GM18517 (cell line): ENCODE data around the gene TARBP1.

Experiments used
- ATAC-seq: cut with Tn5 transposase; IDR thresholded peaks from one replicate; pipeline ENCODE4 v1.9.1; 2021; ENCODE audit warnings: mild to moderate bottlenecking, moderate library complexity; ENCODE audit not compliant: unreplicated experiment

TARBP1 gene

DNA sequence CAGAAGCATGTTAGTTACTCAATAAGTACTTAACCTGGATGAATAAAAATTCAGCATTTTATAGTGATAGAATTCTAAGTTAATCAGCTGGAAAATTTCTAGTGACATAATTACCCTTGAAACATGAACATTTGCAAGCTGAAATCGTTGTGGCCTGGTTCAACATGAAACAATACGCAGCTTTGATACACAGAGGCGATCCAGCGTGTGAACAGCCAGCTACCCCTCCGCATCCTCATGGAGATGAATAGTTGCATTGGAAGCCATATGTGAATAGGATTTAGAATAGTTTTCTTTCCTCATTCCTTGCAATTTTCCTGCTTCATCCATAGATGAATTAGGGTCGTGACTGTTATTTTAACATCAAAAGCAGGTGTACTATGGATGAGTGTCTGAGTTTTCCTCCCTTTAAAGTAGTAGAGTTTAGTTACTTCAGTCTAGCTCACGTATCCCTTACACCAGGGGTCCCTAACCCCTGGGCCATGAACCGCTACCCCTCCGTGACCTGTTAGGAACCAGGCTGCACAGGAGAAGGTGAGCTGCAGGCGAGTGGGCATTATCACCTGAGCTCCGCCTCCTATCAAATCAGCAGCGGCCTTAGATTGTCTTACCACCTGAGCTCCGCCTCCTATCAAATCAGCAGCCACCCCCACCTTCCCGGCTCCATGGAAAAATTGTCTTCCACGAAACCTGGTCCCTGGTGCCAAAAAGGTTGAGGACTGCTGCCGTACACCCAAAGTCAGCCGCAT lies 6.2 kb upstream of the TARBP1 start:
- ATAC-seq, result no peak

- ATAC-seq, result no peak
Observed at GRCh38 chr1:234484218-234484617, 5.2 kb upstream of the TARBP1 start.

DNA sequence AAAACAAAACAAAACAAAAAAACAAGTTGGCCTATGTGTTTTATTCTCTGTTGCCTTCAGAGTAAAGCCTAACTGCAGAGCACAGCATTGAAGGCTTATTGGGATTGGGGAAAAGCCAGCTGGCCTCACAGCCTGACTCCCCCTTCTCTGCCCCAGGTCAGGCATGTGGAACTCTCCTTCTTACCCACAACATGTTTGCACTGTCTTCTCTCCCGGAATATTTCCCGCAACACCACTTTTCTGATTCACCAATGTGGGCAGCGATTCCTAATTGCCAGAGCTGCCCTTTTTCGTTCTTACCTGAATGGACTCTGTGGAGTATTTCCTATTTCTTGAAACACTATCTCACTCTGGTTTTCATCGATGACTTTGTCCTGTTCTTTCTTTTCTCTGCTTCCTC lies 2.8 kb upstream of the TARBP1 start:
- ATAC-seq, result no peak

GRCh38 chr1:234479866-234480265 lies 887 bp upstream of the TARBP1 start:
- no peak for ATAC-seq

DNA sequence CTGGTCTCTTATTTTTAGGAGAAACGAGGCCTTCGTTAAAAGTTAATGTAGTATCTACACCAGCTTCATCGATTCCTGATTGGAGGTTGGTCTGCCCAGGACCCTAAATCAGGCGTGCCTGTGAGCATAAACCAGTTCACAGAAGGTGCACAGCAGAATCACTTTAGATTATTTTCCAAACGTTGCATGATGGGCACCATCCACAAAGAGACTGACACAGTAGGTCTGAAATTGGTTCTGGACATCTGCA lies 256 bp upstream of the TARBP1 start:
- ATAC-seq, result no peak

DNA sequence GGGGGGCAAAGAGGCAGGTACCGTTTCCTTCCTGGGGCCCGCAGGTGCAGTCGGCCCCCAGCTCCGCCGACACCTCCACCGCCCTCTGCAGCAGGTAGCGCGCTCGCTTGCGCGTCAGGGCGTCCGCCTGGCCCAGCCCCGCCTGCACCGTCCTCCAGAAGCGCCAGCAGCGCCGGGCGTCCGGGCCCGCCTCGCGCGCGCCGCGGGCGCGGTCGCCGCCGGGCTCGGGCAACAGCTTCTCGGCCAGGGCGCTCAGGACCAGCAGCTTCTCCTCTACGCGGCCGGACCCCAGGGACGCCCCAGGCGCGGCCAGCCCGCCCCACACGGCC lies 863 bp downstream of the TARBP1 start:
- ATAC-seq, result peak; percentile 39

DNA sequence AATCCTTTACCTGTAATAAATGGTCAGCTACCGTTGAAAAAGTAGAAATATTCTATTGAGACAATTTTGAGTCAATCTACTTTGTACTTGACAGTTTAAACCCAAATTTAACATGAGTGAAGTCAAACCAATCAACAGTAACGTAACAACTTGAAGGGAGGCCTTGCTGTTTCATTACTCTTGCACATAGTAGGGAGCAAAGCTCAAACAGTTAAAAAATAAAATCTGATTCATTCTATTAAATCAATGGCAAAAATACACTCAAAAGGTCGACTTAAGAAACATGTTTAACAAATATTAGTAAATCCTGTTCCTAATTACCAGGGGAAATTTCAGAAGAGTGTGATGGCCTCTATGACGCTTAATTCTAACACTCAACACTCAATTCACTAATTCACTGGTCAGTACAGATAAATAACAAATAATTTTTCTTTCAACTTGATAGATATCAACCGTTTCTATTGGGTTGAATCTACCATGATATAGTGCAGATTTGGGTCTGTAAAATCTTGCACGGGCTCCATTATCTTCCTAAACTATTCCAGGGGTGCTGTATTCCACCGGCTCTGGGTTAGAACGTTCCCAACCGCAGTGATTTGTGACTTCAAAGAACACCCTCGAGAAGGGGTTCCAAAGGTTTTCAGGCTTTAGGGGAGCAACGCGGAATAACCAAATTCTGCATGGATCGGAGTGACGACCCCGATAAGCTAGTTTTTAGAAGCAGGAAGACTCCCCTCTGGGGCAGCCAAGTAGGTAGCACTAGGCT lies 1.4 kb downstream of the TARBP1 start:
- no peak for ATAC-seq

DNA sequence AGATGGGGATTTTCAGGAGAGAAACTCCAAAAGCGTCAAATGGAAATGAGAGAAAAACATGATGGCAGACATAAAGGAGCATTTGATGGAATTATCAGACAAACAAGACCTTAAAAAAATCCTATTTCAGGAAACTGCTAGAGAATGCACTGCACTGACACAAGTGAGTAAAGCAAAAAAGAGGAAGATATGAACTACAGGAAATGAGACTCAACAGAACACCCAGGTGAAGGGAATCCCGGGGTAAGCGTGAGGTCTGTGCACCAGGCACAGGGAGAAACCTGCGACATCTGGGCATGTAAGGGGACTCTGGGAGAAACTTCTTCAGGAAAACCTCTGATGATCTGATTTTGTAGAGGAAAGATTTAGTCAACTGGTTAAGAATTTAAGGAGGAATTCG lies 2.8 kb downstream of the TARBP1 start:
- no peak for ATAC-seq

DNA sequence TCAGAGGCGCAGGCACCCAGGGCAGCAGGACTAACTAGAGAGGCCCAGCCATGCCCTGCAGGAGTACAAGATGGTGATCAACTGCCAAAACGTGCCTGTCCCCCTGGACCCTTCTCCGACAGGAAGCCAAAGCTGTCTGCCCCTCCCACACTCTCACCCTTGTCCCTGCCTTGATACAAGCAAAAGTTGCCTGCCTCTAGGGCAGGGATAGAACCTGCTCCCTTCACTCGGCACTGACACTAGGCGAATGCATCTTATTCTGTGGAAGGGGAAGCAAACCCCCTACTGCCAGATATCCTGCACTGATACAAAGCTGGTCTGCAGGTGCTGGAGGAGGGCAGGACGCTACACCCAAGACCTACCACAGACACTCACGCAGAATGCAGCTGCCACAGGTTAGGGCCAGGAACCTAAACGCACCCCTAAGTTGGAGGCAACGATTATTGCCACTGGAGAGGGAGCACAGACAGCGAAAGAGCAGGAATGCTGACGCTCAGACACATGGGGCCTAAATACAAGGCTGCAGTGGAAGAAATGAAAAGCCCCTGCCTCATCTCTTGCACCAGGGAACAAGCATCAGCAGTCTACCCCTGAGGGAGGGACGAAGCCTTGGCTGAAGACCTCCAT lies 3.7 kb downstream of the TARBP1 start:
- no peak for ATAC-seq

DNA sequence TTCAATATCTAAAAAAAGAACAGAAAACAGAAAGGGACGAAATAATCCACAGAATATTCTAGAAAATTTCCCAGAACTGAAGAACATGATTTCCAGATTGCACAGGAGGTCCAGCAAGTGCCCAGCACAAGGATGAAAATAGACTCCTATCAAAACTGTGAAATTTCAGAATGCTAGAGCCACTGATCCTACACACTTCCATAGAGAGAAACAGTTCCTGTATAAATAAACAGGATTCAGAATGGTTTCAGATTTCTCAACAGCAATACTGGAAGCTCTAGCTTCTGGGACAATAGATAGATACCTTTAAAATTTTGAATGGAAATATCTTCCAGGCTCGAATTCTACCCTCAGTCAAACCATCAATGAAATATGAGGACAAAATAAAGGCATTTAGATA lies 4.6 kb downstream of the TARBP1 start:
- ATAC-seq, result no peak

GRCh38 chr1:234473118-234473517 lies 5.9 kb downstream of the TARBP1 start:
- no peak for ATAC-seq

DNA sequence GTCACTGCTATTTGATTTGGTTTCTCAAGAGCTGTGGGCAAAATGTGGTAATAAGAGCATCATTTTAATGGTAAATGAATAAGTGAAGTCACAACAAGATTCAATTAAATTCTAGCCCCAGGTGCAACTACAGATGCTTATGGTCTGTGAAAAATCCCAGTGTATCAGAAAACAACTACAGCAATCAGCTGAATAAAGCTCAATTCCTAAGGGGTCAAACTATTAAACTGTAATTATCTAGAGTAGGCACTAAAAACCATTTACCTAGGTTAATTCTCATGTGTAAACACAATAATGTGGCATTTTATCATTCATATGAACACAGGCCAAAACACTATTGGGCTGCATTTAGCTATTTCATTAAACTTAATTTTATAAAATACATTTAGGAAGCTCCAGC lies 9.6 kb downstream of the TARBP1 start:
- no peak for ATAC-seq

DNA sequence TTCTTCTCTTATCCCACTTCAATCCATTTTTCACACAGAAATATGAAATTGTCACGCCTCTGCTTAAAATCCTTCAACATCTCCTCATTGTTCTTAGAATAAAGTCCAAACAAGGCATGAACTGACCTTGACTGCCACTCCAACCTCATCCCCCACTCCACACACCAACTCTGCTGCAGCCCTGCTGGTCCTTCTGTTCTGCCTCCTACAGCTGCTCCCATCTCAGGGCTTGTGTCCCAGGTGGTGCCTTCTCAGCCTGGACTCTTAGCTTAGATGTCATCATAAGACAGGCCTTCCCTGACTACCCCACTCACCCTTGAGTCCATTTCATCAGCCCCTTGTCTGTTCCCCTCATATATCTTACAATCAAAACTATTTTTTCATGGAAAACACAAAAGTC lies 10.4 kb downstream of the TARBP1 start:
- no peak for ATAC-seq

GRCh38 chr1:234467821-234468220 lies 11.2 kb downstream of the TARBP1 start:
- ATAC-seq, result no peak

DNA sequence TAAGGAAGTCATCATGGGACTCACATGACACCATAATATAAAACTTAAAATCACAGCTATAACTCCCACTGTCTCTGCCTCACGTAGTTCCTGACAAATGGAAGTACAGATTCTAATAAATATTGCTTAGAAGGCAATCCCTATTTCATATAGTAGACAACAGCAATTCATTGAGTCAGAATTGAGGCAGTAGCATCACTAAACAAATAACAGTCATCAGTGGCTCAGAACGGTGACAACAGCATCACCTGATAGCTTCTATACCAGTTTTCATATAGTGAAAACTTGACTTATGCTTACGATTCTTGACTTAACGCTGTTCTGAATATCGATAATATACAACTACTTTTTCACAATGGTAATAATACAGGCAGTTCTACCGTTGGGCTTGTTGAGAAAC lies 12.0 kb downstream of the TARBP1 start:
- no peak for ATAC-seq

- no peak for ATAC-seq
Observed at GRCh38 chr1:234463749-234464148, 15.2 kb downstream of the TARBP1 start.

DNA sequence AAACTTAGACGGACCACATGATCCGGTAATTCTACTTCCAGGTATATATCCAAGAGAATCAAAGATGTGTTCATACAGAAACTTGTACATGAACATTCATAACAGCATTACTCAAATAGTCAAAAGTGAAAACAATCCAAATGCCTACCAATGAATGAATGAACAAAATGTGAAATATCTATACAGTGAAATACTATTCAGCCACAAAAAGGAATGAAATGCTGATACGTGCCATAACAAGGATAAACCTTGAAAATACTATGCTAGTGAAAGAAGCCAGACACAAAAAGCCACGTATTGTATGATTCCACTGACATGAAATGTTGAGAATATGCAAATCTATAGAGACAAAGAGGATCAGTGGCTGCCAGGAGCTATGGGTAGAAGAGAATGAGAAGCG lies 18.3 kb downstream of the TARBP1 start:
- ATAC-seq, result no peak

DNA sequence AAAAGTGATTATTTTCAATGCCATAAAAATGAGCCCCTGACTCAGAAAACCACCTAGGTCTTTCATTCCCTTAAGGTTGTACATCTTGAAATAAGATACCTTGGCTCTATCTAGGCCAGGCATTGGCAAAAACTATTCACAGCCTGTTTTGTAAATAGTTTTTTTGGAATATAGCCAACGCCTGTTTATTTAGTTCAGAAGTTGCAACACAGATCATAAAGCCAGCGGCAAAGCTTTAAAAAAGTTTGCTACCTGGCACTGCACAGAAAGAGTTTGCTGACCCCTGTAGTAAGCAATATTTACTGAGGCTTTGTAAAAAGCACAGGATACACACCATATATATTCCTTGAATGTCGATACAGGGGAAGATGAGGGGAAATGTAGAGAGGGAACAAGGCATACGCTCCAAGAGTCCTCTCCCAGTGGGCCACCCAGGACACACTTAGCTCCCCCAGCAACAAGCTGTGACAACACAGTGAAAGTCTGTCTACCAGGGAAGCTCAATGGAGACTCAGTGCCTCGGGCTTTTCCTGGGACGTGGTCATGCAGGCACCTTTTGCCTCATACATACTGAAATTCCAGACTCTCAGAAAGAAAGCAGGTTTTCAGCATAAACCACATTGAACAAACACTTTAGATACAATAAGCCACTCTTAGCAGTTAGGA lies 20.5 kb downstream of the TARBP1 start:
- no peak for ATAC-seq

GRCh38 chr1:234454926-234455325 lies 24.1 kb downstream of the TARBP1 start:
- no peak for ATAC-seq

GRCh38 chr1:234452406-234452965 lies 26.5 kb downstream of the TARBP1 start:
- no peak for ATAC-seq

GRCh38 chr1:234440348-234440747 lies 38.6 kb downstream of the TARBP1 start:
- no peak for ATAC-seq

DNA sequence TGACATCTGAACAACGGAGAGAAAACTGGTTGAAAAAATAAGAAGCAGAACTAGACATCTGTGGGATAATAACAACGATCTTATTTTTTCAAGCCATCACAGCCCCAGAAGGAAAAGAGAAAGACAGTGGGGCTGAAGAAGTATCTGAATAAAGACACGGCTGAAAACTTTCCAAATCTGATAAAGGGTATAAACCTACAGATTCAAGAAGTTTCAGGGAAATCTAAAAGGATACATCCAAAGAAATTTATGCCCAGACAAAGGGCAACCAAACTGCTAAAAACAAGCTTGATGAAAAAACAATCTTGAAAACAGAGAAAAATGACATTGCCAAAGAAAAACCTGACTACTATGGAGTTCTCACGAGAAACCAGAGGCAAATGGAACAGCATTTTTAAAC lies 40.4 kb downstream of the TARBP1 start:
- ATAC-seq, result no peak
